Activated T-helper 1 cell treated with anti-CD3 and anti-CD28 coated beads, Interleukin-12 subunit alpha, Interleukin-12 subunit beta, Interleukin-2, Interleukin-4 antibody, amounts not matched to agents 30 ng/mL and 10 ng/mL and 1 ng/mL, durations not matched to agents 14 hours and 24 hours and 36 hours (primary cell): ENCODE data around the gene KLK4. TPM values are rescaled to one million over a fixed set of nuclear protein-coding genes. Genes with fewer than 3 reads are reported as not detected.

Source experiments
- DNase-seq: peaks from one replicate; pipeline ENCODE4 v3.0.0; 2021; ENCODE audit warnings: low spot score
- H3K27ac Mint-ChIP-seq: one replicate; pipeline ENCODE4 v1.8.0; 2021; ENCODE audit warnings: mild to moderate bottlenecking, mixed read lengths
- H3K27me3 Mint-ChIP-seq: one replicate; pipeline ENCODE4 v1.8.0; 2022; ENCODE audit warnings: mild to moderate bottlenecking, moderate library complexity, mixed read lengths; ENCODE audit not compliant: insufficient read depth
- H3K36me3 Mint-ChIP-seq: one replicate; pipeline ENCODE4 v1.8.0; 2021; ENCODE audit warnings: low read depth, mixed read lengths
- H3K4me1 Mint-ChIP-seq: one replicate; pipeline ENCODE4 v1.8.0; 2021; ENCODE audit warnings: low read depth, mixed read lengths
- H3K4me3 Mint-ChIP-seq: one replicate; pipeline ENCODE4 v1.8.0; 2021; ENCODE audit warnings: mild to moderate bottlenecking, moderate library complexity, mixed read lengths
- H3K9me3 Mint-ChIP-seq: one replicate; pipeline ENCODE4 v1.8.0; 2021; ENCODE audit warnings: mixed read lengths
- intact Hi-C: fragments of 100-400 bp; cut with micrococcal nuclease; formaldehyde crosslinking; loops from one replicate; pipeline ENCODE4 v1.15.1; 2024
- total RNA-seq: library from RNA; stranded (reverse); gene quantifications from 2 replicates; pipeline ENCODE4 v1.2.3, GENCODE V29; 2022

The KLK4 gene
- not detected in 2 replicates for total RNA-seq

DNA sequence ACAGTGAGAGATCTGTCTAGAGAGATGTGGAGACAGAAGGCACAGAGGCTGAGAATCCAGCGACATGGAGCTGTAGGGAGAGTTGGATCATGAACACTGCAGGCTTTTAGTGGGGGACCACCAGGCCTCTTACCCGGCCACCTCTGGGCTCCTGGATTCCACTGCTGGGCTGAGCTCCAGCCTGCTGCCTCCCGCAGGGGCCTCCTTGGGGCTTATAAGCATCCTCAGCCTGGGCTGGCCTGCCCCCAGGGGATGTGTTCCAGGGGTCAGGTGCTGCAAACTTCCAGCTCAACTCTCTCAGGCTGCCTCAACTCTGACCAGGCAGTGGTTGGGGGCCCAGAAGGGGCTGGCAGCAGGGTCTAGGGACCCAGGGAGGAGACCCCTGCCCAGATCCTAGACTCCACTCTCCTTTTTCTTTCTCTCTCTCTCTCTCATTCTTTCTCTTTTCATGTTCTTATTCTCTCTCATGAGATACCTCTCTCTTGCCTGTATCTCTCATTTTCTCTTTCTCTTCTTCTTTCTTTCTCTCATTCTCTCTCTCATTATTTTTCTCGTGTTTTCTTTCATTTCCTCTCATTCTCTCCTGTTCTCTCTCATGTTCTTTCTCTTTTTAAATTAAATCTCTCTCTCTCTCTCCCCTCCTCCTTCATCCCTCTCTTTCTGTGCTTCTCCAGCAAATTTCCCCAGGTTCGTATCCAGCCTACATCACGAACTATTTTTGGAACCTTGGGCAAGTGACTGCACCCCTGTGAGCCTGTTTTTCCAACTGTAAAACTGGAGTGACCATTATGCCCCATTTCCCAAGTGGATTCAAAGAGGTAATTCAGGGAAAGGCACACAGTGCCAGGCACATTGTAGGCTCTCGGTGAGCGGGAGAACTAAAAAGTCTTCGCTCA lies at the start of gene KLK4:
Gene KLK4 (minus strand): TSS at position 190 of the 896 bp plus-strand sequence. CDS start 657 bp downstream, outside the sequence.
- Mint-ChIP-seq H3K4me3 (no peak within 1 kb of the TSS), H3K27ac (no peak within 1 kb of the TSS), H3K36me3 (no peaks in the 10 kb centered on the region), H3K9me3 (no peaks in the 10 kb centered on the region), H3K27me3 (peaks cover 34% of the 10 kb centered on the region), H3K4me1 (no peaks in the 10 kb centered on the region)
- no peak for DNase-seq
- intact Hi-C loops: no loop called here

DNA sequence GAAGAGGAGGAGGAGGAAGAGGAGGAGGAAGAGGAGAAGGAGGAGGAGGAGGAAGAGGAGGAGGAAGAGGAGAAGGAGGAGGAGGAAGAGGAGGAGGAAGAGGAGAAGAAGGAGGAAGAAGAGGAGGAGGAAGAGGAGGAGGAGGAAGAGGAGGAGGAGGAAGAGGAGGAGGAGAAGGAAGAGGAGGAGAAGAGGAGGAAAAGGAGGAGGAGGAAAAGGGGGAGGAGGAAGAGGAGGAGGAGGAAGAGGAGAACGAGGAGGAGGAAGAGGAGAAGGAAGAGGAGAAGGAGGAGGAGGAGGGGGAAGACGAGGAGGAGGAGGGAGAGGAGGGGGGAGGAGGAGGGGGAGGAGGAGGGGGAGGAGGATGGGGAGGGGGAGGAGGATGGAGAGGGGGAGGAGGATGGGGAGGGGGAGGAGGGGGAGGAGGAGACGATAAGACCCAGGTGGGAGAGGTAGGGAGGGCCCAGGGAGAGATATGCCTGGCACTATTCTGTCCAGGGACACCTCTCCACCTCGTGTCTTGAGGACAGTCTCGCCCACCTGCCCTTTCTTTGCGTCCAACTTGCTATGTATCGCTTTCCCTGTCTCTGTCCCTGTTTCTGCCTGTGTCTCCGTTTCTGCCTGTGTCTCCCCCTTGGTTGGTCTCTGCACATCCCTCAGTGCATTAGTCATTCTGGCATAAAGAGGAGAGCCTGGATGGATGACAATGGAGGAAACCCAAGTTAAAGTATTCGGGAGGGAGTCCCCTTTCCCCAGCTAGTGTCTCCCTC lies 48.7 kb upstream of the KLK4 start:
- Mint-ChIP-seq H3K27me3 (peaks cover 2% of the 10 kb centered on the region), H3K4me1 (no peaks in the 10 kb centered on the region), H3K36me3 (no peaks in the 10 kb centered on the region), H3K4me3 (no peak overlapping the region), H3K27ac (no peak overlapping the region), H3K9me3 (peaks cover 4% of the 10 kb centered on the region)
- intact Hi-C loops: no loop called here
- no peak for DNase-seq

- H3K27ac Mint-ChIP-seq: no peak overlapping the region
- DNase-seq: no peak
- H3K4me1 Mint-ChIP-seq: no peaks in the 10 kb centered on the region
- no peak overlapping the region for H3K4me3 Mint-ChIP-seq
- H3K27me3 Mint-ChIP-seq: peaks cover 2% of the 10 kb centered on the region
- intact Hi-C loops: no loop called here
- peaks cover 4% of the 10 kb centered on the region for H3K9me3 Mint-ChIP-seq
- H3K36me3 Mint-ChIP-seq: no peaks in the 10 kb centered on the region
Observed at GRCh38 chr19:50957587-50957986, 46.4 kb upstream of the KLK4 start.

DNA sequence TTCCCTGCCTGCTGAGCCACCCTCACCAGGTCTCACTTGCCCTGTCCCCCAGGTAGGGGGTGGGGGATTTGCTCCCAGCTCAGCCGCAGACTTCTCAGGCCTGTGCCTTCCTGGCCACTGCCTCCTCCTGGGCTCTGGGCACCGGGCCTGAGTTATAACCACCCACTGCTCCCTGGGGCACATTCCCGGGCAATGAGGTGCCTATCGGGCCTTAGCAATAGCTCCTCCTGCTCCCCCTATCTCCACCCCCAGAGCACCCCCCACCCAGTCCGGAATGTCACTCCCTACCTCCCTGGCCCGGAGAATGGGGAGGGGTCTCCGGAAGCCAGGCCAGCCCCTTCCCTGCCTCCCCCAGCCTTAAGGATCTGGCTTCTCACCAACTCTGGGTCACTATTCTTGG lies 41.7 kb upstream of the KLK4 start, which contains the start of gene KLK5:
Gene KLK5 (minus strand): TSS at position 129 of the 400 bp plus-strand sequence. CDS start 381 bp downstream, outside the sequence.
- no peaks in the 10 kb centered on the region for H3K36me3 Mint-ChIP-seq
- H3K4me3 Mint-ChIP-seq: no peak within 1 kb of the TSS
- H3K27me3 Mint-ChIP-seq: no peaks in the 10 kb centered on the region
- intact Hi-C loops: no loop called here
- no peak for DNase-seq
- no peaks in the 10 kb centered on the region for H3K4me1 Mint-ChIP-seq
- H3K9me3 Mint-ChIP-seq: no peaks in the 10 kb centered on the region
- no peak within 1 kb of the TSS for H3K27ac Mint-ChIP-seq

DNA sequence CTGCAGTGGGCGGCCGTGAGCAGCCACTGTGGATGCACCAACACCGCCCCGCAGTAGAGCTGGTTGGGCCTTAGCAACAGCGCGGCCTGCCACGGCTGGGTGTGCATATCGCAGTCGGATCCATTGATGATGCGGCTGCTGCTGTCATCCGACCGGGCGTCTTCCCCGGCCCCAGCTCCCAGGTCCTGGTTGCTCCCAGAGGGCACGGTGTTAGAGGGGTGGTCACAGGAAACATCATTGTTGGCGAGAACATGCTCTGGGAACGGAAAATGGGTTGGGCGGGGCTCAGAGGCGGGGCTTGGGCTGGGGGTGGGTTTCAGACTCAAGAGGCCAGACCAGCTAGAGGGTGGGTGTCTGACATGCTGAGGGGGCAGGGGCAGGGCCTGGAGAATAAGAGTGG lies 38.7 kb upstream of the KLK4 start:
- no peak overlapping the region for H3K27ac Mint-ChIP-seq

GRCh38 chr19:50947123-50947522 lies 35.9 kb upstream of the KLK4 start:
- no peak overlapping the region for H3K4me3 Mint-ChIP-seq
- H3K4me1 Mint-ChIP-seq: no peaks in the 10 kb centered on the region
- no peak for DNase-seq
- H3K36me3 Mint-ChIP-seq: no peaks in the 10 kb centered on the region
- H3K27me3 Mint-ChIP-seq: peaks cover under 1% of the 10 kb centered on the region
- no peak overlapping the region for H3K27ac Mint-ChIP-seq
- intact Hi-C loops: no loop called here
- no peaks in the 10 kb centered on the region for H3K9me3 Mint-ChIP-seq

More for the DNA sequence above, 38.7 kb upstream of the KLK4 start:
- intact Hi-C loops: no loop called here
- Mint-ChIP-seq H3K27me3 (no peaks in the 10 kb centered on the region), H3K4me1 (no peaks in the 10 kb centered on the region), H3K4me3 (no peak overlapping the region), H3K9me3 (no peaks in the 10 kb centered on the region), H3K36me3 (no peaks in the 10 kb centered on the region)
- no peak for DNase-seq

DNA sequence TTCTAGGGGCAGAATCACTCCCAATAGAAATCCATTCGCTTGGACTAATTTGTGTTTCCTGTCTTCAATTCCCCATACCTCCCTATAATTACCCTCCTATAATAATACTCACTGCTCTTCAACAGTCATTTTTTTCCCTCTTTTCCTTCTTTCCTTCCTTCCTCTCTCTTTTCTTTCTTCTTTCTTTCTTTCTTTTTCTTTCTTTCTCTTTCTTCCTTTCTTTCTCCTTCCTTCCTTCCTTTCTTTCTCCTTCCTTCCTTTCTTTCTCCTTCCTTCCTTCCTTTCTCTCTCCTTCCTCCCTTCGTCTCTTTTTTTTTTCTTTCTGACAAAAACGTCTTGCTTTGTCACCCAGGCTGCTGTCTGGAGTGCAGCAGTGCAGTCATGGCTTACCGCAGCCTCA lies 33.6 kb upstream of the KLK4 start:
- Mint-ChIP-seq H3K4me3 (no peak overlapping the region), H3K9me3 (no peaks in the 10 kb centered on the region), H3K27ac (no peak overlapping the region), H3K4me1 (no peaks in the 10 kb centered on the region), H3K27me3 (peaks cover 2% of the 10 kb centered on the region), H3K36me3 (no peaks in the 10 kb centered on the region)
- intact Hi-C loops: no loop called here
- no peak for DNase-seq

DNA sequence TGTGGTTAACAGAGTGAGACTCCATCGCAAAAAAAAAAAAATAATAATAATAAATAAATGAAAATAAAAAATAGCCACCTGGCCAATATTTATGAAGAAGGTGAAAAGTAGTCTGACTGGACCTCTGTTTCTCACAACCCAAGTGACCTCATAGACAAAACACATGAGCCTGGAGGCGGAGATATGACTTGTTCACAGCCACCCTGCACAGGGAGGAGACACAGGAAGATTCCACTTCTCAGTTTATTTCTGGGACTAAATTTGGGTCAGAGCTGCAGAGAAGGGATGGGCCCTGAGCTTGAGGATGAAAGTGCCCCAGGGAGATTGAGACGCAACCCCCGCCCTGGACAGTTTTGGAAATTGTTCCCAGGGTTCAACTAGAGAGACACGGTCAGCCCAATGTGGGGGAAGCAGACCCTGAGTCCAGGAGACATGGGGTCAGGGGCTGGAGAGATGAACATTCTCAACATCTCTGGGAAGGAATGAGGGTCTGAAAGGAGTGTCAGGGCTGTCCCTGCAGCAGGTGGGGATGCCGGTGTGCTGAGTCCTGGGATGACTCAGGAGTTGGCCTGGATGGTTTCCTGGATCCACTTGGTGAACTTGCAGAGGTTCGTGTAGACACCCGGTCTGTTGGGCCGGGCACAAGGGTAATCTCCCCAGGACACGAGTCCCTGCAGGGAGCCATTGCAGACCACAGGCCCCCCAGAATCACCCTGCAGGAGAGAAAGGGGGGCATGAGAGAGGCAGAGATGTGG lies 32.1 kb upstream of the KLK4 start:
- no peak overlapping the region for H3K27ac Mint-ChIP-seq
- H3K36me3 Mint-ChIP-seq: no peaks in the 10 kb centered on the region
- H3K4me3 Mint-ChIP-seq: no peak overlapping the region
- no peaks in the 10 kb centered on the region for H3K9me3 Mint-ChIP-seq
- H3K27me3 Mint-ChIP-seq: peaks cover 2% of the 10 kb centered on the region
- no peaks in the 10 kb centered on the region for H3K4me1 Mint-ChIP-seq
- intact Hi-C loops: no loop called here
- DNase-seq: no peak

- intact Hi-C loops: no loop called here
- Mint-ChIP-seq H3K4me1 (no peaks in the 10 kb centered on the region), H3K27me3 (peaks cover 2% of the 10 kb centered on the region), H3K4me3 (no peak overlapping the region), H3K9me3 (no peaks in the 10 kb centered on the region), H3K27ac (no peak overlapping the region), H3K36me3 (no peaks in the 10 kb centered on the region)
- no peak for DNase-seq
Observed at GRCh38 chr19:50939596-50939995, 28.4 kb upstream of the KLK4 start.

DNA sequence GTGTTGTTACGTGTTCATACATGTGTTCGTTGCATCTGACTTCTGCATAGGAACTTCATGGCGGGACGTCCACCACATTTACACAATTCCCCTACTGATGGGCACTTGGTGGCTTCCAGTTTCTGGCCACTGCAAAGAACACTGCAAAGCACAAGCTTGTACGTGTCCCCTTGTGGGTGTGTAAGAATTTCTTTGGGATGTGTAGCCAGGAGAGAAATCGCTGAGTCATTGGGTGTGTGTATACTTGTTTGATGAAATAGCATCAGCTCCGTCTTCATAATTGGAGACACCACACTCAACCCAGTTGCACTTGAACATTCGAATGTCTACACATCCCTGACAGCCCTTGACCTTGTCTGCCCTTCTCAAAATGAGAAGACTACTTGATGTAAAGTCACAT lies 22.4 kb upstream of the KLK4 start:
- H3K27me3 Mint-ChIP-seq: no peaks in the 10 kb centered on the region
- peaks cover 6% of the 10 kb centered on the region for H3K4me1 Mint-ChIP-seq
- DNase-seq: no peak
- no peaks in the 10 kb centered on the region for H3K36me3 Mint-ChIP-seq
- H3K9me3 Mint-ChIP-seq: no peaks in the 10 kb centered on the region
- no peak overlapping the region for H3K4me3 Mint-ChIP-seq
- intact Hi-C loops: loop anchor here (5.0 kb wide), 1 partner anchor 234 kb away; no protein-coding TSS in a partner anchor
- H3K27ac Mint-ChIP-seq: no peak overlapping the region

DNA sequence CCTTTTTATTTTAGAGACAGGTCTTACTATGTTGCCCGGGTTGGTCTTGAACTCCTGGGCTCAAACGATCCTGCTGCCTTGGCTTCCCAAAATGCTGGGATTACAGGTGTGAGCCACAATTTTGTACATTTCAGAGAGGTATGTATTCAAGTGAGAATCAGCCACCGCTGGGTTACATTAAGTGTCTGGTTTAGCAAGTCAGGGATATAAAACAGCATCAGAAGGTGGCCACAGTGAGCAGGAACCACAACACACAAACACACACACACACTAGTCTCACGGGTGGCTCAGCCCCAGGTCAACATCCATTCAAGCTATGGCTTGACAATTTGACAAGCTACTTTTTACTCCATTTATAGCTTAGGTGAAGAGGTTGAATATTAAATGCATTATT lies 21.5 kb upstream of the KLK4 start:
- H3K36me3 Mint-ChIP-seq: no peaks in the 10 kb centered on the region
- no peaks in the 10 kb centered on the region for H3K9me3 Mint-ChIP-seq
- peaks cover 6% of the 10 kb centered on the region for H3K4me1 Mint-ChIP-seq
- intact Hi-C loops: loop anchor here (5.0 kb wide), 1 partner anchor 235 kb away; no protein-coding TSS in a partner anchor
- no peak overlapping the region for H3K27ac Mint-ChIP-seq
- no peak for DNase-seq
- no peak overlapping the region for H3K4me3 Mint-ChIP-seq
- H3K27me3 Mint-ChIP-seq: no peaks in the 10 kb centered on the region

DNA sequence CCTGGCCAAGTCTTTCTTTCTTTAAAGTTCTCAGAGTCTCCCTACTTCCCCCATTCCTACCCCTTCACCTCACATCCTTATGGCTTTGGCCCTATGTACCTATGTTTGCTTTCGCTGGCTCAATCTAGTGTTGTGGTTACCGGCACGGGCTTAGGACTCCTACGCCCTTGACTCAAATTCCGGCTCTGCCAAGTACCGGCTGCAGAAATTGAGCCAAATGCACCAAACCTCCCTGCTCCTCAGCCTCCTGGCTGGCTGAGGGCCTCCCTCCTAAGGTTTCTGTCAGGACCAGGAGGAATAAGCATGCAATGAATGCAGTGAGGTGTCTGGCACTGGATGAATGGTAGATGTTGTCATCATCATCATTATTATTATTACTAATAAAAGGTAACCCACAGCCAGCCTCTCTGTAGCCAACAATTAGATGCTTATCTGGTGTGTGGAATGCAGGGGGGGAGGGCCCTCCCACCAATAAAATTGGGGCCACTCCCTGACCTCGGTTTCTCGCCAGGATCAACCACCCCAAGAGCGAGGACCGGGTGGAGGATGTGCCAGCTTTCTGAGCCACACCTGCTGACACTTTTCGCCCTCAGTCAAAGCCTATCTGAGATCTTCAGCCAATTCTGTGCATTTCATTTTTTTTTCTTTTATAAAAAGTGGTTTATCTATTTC lies 21.0 kb upstream of the KLK4 start:
- H3K4me1 Mint-ChIP-seq: peaks cover 6% of the 10 kb centered on the region
- no peak overlapping the region for H3K4me3 Mint-ChIP-seq
- no peaks in the 10 kb centered on the region for H3K36me3 Mint-ChIP-seq
- no peak overlapping the region for H3K27ac Mint-ChIP-seq
- no peak for DNase-seq
- intact Hi-C loops: loop anchor here (5.0 kb wide), 1 partner anchor 235 kb away; no protein-coding TSS in a partner anchor
- no peaks in the 10 kb centered on the region for H3K9me3 Mint-ChIP-seq
- no peaks in the 10 kb centered on the region for H3K27me3 Mint-ChIP-seq
